ENCODE results near the gene HYAL2.

- no peak for TF ChIP-seq POLR2A (IDR thresholded peaks at IDR 0.05)
- TF ChIP-seq, protein P1, sequence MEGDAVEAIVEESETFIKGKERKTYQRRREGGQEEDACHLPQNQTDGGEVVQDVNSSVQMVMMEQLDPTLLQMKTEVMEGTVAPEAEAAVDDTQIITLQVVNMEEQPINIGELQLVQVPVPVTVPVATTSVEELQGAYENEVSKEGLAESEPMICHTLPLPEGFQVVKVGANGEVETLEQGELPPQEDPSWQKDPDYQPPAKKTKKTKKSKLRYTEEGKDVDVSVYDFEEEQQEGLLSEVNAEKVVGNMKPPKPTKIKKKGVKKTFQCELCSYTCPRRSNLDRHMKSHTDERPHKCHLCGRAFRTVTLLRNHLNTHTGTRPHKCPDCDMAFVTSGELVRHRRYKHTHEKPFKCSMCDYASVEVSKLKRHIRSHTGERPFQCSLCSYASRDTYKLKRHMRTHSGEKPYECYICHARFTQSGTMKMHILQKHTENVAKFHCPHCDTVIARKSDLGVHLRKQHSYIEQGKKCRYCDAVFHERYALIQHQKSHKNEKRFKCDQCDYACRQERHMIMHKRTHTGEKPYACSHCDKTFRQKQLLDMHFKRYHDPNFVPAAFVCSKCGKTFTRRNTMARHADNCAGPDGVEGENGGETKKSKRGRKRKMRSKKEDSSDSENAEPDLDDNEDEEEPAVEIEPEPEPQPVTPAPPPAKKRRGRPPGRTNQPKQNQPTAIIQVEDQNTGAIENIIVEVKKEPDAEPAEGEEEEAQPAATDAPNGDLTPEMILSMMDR (IDR thresholded peaks at IDR 0.05), result no peak
Measured at GRCh38 chr3:50314342-50314741, 8.2 kb downstream of the HYAL2 start.

All from esophagus squamous epithelium (tissue), 4 donors.